Left forelimb (tissue), 1 donor: ENCODE results near the gene ANKRD33.

Experiments
- DNase-seq: peaks from one replicate; pipeline ENCODE4 v3.0.0-alpha.2; 2018; ENCODE audit warnings: low spot score

ANKRD33 gene

DNA sequence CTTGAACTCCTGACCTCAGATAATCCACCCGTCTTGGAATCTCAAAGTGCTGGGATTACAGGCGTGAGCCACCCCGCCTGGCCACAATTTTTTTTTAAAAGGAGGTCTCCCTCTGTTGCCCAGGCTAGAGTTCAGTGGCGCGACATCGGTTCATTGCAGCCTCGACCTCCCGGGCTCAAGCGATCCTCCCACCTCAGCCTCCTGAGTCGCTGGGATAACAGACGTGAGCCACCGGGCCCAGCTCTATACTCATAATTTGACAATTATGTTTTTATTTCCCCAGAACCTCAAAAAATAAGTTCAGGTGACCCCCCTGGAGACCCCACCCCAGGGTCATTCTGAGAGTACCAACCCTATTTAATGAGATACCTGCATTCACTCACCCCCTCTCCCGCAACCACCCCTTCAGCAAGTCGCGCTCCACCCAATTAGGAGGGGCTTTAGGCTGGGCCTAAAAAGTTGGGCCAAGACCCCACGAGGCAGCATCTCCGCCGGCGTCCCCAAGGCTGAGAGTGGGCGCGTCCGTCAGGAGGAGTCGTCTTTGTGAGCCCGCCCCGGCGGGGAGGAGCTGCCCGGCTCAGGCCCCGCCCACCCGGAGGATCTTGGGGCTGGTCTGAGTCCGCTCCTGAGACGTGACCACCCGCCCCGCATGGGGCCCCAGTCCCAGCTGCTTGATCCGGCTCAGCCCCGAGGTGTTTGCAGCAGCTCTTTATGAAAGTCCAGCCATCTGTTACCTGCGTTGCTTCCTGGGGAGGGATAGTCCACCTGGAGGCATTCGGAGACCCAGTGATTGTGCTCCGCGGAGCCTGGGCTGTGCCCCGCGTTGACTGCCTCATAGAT is at the start of gene ANKRD33:
ANKRD33 (plus strand) TSS at position 628 of the 840 bp plus-strand sequence; CDS start at position 712, 84 bp downstream.
- no peak for DNase-seq

- DNase-seq, result no peak
Measured at GRCh38 chr12:51838762-51839161, 49.1 kb upstream of the ANKRD33 start.

DNA sequence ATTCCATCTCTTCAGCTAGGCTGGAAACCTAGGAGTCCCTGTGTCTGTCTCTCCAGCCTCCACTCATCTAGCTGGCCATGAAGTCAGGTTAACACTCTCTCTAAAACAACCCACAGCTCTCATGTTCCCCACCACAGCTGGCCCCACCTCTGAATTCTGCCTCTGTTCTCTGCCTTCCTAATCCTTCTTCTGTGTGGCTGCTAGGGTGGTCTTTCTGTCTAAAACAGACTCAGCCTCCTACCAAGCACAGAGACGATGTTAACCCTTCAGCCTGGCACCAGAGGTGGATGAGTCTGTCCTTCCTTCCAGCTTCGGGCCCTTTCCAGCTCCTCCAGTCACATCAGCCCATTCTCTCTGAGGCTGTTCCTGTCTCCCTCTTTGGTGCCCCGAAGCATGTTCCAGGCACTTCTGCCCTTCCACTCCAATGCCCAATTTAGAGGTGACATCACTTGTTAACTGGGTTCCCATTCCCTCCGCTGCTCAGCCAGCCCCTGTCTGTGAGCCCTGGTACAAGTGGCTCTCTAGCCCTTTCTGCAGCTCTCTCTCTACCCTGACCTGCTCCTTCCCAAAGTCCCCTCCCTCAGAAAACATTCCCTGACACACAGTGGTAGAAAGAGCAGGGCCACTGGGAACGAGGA is 48.5 kb upstream of the ANKRD33 start:
- DNase-seq, result no peak

GRCh38 chr12:51840966-51841365 is 46.9 kb upstream of the ANKRD33 start:
- no peak for DNase-seq

- DNase-seq, result no peak
Measured at GRCh38 chr12:51841727-51842126, 46.2 kb upstream of the ANKRD33 start.

- DNase-seq, result no peak
Measured at GRCh38 chr12:51844854-51845253, 43.0 kb upstream of the ANKRD33 start.

DNA sequence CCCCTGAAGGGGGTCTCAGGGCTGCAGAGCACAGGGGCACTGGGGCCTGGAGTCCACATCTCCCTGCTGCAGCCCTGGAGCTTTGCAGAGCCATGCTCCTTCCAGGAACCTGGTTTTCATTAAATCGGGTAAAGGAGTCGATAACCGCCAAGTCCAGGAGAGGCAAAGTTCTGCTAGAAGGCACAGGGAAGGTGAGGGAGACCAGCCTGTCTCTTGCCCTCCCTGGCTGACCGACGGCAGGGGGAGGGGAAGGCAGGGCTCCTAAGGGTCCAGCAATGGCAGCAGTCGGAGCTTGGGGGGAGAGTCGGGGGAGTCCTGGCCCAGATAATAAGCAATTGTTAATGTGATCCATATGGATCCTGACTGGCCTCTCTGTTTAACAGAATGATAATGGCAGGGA is 42.4 kb upstream of the ANKRD33 start:
- no peak for DNase-seq

GRCh38 chr12:51846271-51846691 is 41.6 kb upstream of the ANKRD33 start:
- DNase-seq, result no peak

- no peak for DNase-seq
Measured at GRCh38 chr12:51846911-51847642, 40.8 kb upstream of the ANKRD33 start.

- no peak for DNase-seq
Measured at GRCh38 chr12:51847643-51848325, 40.1 kb upstream of the ANKRD33 start.

DNA sequence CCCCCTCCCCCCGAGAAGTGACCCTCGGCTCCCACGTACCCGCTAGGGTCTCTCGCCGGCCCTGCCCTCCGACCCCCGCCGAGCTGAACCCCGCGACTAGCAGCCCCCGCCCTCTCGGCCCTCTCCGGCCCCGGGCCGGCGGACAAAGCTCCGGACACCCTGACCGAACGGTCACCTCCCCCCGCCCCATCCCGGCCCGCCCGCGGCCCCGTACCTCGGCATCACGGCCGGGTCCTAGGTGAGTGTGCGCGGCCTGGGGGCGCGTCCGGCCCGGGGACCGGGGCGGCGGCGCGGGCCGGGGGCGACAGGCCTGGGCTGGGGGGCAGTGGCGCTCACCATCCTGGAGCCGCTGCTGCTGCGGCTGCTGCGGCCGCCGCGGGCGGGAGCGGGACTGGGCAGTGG is 39.6 kb upstream of the ANKRD33 start, which contains the start of gene FIGNL2:
FIGNL2 (minus strand) TSS at position 393 of the 402 bp plus-strand sequence. CDS start 26,305 bp downstream, outside the sequence.
- no peak for DNase-seq

DNA sequence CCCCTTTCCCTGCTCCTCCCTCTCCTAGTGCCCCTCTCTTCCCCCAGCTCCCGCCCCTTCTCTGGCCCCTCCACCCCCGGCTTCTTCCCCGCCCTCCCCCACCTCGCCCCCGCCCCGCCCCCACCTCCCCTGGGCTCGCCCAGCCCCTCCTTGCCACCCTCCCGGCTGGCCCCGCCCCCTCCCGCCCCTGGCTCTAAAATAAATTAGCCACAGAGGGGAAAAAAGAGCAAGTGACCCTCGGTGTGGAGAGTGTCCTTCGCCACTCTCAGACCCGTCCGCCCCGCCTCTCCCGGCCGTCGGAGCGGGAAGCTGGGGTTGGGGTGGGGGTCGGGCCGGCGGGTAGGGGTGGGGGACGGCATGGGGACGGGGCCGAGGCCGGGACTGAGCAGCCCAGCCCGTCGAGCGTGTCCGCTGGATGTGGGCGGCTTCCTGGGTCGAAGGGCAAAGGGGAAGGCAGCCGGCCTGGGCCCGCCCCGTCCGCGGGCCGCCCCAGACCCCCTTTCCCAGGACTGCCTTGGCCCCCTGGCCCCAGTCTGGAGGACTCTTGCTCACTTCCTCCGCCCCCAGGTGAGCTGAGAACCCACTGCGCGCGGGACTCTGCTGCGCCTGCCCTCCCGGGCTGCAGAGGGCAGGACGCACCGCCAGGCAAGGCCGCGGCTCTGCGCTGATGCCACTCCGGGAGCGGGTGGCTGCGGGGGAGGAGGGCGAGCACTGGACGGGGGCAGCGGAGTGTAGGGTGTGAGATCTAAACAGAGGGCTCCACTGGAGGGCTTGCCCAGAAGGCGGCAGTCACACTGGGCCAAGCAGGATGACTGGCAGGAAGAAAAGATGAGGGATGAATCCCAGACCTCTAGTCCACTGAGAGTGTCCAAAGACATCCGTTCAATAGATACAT is 38.8 kb upstream of the ANKRD33 start:
- DNase-seq, result no peak

DNA sequence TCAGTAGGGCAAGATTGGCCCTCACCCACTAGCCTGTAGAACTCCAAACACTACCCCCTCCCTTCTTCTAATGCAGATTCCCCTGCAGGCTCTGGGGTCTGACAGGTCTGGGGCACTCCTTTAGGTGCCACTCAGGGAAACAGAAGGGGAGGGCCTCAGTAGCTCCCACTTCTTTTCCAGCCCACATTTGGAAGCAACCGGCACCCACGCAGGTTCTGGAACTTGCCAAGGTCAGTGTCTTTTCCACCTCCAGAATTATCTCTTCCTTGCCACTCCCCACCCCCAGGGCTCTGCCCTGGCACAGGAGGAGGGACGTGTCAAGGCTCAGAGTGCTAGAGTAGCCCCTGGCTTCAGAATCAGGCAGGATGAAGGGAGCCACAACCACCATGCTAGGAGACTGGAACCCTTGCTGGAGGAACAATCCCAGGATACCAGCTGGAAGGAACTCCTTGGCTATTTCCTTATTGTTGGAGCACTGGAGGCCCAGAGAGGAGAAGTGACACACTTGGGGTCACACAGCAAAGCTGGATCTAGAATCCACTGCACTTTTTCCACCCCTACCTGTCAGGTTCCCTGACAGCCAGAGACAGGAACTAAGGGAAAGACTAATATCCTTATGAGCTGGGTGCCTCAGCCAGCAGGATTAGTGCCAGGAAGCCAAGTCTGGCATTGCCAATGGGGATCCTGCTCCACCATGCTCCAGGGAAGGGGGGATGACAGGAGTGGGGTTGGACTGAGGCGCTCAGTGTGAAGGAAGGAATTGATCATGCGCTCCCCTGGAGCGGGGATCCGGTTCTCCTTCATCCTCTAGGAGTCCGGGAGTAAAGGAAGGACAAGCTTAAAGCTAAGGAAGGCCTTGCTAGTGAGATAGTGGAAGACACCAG is 37.6 kb upstream of the ANKRD33 start:
- no peak for DNase-seq

DNA sequence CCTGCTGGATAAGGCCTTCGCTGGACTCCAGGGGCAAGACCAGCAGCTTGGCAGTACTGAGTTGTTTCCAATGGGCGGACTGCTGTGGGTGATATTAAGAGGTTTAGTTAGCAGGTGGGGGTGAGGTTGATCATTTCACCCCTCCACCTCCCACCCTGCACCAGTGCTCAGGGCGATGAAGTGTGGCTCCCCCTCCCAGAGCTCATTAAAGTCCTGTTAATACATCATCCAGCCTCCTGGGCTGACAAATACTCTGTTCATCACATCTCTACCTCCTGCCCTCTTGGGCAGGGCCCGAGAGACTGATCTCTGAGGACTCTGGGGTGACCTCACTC is 37.0 kb upstream of the ANKRD33 start:
- no peak for DNase-seq

DNA sequence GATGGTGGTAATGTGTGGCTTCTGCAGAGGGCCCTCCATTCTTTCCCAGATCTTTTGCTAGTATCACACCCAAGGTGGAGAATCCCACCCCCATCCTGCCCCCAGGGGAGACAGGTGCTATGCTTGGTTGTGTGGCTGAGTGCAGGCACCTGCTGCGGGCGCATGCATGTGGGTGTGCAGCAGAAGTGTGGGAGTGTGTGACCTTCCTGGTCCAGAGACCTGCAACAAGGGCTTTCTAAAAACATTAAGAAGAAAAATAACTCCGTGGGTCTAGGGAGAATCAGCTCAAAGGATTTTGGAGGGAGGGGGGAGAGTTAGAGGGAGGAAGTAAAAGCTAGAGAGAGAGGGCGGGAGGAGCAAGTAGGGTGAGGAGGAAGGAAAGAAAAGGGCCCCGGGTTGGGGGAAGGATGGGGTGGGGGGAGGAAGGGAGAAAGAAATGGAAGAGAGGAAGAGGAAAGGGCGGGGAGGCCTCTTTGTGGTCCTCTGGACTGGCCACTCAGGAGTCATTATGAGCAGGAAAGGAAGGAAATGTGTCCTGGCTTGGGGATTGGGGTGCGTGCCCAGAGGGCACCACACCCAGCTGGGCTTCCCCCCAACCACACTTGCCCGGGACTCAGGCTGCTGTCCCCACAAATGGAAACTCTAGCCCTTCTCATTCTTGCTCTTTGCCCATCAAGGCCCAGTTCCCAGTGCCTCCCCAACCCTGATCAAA is 36.3 kb upstream of the ANKRD33 start:
- DNase-seq, result no peak

DNA sequence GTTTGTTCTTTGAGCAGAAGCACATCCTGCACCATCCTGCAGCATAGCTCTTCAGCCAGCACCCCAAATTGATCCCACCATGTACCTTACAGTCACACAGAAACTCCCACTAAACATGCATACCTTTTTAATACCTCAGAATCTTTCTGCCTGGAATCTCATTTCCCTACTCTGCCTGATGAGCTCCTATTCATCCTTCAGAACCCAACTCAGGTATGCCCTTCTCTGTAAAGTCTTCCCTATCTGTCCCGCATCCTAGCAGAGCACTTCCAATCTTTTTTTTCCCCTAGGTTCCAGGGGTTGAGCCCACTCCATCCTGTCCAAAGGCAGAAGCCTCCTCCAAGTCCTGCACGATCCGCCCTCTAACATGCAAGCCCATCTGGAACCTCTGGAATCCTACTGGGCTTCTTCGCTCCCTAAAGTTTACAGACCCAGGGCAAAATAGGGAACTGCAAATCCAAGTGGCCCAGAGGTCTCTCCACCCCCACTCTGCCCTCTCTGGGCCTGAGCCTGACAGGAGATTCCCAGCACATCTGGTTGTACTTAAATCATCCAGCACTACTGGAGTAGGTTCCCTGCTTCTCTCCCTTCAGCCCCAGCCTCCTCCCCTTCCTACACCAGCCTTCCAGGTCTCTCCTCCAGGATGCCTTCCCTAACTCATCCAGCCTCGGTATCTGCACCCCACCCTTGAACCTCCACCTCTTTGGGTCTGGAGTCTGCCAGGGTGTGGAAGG is 35.3 kb upstream of the ANKRD33 start:
- no peak for DNase-seq

DNA sequence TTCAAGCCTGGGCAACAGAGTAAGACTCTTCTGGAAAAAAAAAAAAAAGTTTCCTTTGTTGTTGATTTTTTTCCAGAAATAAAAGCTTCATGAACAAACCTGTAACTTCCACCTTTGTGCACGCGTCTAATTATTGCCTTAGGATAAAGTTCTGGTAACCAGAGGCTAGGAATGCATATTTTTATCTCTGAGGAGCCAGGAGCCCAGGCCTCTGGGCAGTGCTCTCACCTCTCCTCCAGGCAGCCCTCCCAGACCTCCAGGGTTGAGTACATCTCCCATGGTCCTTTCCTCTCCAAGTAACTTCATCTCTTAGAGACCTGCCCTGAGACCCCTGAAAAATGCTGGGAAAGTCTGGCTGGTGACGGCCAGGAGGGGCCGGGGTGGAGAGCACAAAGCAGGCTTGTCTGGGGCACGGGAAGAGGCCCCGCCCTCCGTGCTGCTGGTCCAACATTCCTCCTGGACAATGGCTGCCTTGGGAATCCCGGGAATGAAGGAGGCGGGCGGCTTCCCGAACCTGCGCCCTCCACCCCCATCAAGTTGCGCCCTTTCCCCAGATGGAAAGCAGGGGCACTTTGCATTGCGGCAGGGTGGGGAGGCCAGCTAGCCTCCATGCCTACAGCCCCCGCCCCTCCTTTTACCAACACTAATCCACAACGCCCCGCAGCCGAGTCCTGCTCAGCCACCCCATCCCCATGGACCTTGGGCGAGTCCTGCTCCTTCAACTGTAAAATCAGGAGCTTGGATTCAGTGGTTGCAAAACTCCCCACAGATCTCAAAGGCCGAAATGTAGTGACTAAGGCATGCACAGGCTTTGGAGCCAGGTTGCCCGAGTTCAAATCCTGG is 32.1 kb upstream of the ANKRD33 start:
- no peak for DNase-seq

- no peak for DNase-seq
Measured at GRCh38 chr12:51860986-51861385, 26.9 kb upstream of the ANKRD33 start.
